Activated CD8-positive, alpha-beta memory T cell treated with anti-CD3 and anti-CD28 coated beads, Interleukin-2, amount 50 U/mL, for 24 hours (primary cell): ENCODE data around the gene RIN3.

ENCODE experiments used
- DNase-seq: peaks from one replicate; pipeline ENCODE4 v3.0.0-alpha.2; 2020; ENCODE audit errors: extremely low read depth

Gene RIN3

GRCh38 chr14:92484132-92484823 is 29.3 kb upstream of the RIN3 start:
- no peak for DNase-seq

- DNase-seq = no peak
Measured at GRCh38 chr14:92486881-92487280, 26.7 kb upstream of the RIN3 start.

- DNase-seq = no peak
Measured at GRCh38 chr14:92487513-92488133, 26.0 kb upstream of the RIN3 start.

- DNase-seq = no peak
Measured at GRCh38 chr14:92489394-92490238, 24.0 kb upstream of the RIN3 start.

GRCh38 chr14:92490239-92490959 is 23.2 kb upstream of the RIN3 start:
- no peak for DNase-seq

GRCh38 chr14:92491782-92492181 is 21.8 kb upstream of the RIN3 start:
- no peak for DNase-seq

GRCh38 chr14:92492258-92492657 is 21.3 kb upstream of the RIN3 start:
- no peak for DNase-seq

GRCh38 chr14:92493024-92493423 is 20.6 kb upstream of the RIN3 start:
- no peak for DNase-seq

GRCh38 chr14:92493492-92493891 is 20.1 kb upstream of the RIN3 start:
- no peak for DNase-seq

GRCh38 chr14:92494512-92494911 is 19.1 kb upstream of the RIN3 start:
- no peak for DNase-seq

GRCh38 chr14:92495027-92495426 is 18.6 kb upstream of the RIN3 start:
- no peak for DNase-seq

GRCh38 chr14:92496191-92496857 is 17.3 kb upstream of the RIN3 start:
- DNase-seq = no peak

- no peak for DNase-seq
Measured at GRCh38 chr14:92497391-92497790, 16.2 kb upstream of the RIN3 start.

- no peak for DNase-seq
Measured at GRCh38 chr14:92499234-92499633, 14.3 kb upstream of the RIN3 start.

GRCh38 chr14:92500491-92500941 is 13.1 kb upstream of the RIN3 start:
- no peak for DNase-seq

GRCh38 chr14:92501891-92502351 is 11.7 kb upstream of the RIN3 start:
- no peak for DNase-seq

GRCh38 chr14:92502541-92503286 is 10.9 kb upstream of the RIN3 start:
- no peak for DNase-seq

- DNase-seq = no peak
Measured at GRCh38 chr14:92503756-92504491, 9.7 kb upstream of the RIN3 start.

- no peak for DNase-seq
Measured at GRCh38 chr14:92505826-92506225, 7.8 kb upstream of the RIN3 start.

GRCh38 chr14:92506231-92506630 is 7.3 kb upstream of the RIN3 start:
- DNase-seq = no peak
